Lower lobe of right lung (tissue), 2 donors: ENCODE results near the gene RPRM. TPM values are rescaled to one million over a fixed set of nuclear protein-coding genes. Genes with fewer than 3 reads are reported as not detected.

Experiments used
- ATAC-seq, 2 donors: fragments of 200-7000 bp; cut with Tn5 transposase; one replicate each; pipeline ENCODE4 v1.9.1; 2020 to 2022; ENCODE audit warnings: mild to moderate bottlenecking in 2 of 2, moderate library complexity in 2 of 2
- DNase-seq: peaks from one replicate; pipeline ENCODE4 v3.0.0-alpha.2; 2020
- H3K27ac ChIP-seq: fragments of 200-600 bp; one replicate; pipeline ENCODE4 v1.8.0; 2022
- H3K27me3 ChIP-seq: fragments of 200-600 bp; one replicate; pipeline ENCODE4 v1.8.0; 2022; ENCODE audit warnings: low read depth
- H3K36me3 ChIP-seq: fragments of 200-600 bp; one replicate; pipeline ENCODE4 v1.8.0; 2022; ENCODE audit warnings: mild to moderate bottlenecking
- H3K4me1 ChIP-seq: fragments of 200-600 bp; one replicate; pipeline ENCODE4 v1.8.0; 2022
- H3K4me3 ChIP-seq: fragments of 200-600 bp; one replicate; pipeline ENCODE4 v1.8.0; 2022; ENCODE audit warnings: mild to moderate bottlenecking
- H3K9me3 ChIP-seq: fragments of 200-600 bp; one replicate; pipeline ENCODE4 v1.8.0; 2022
- intact Hi-C: fragments of 100-400 bp; cut with DNase I; formaldehyde crosslinking; loops from one replicate; pipeline ENCODE4 v1.11.0; 2022
- total RNA-seq: library from RNA; stranded (reverse); fragmentation: NEBNext Ultra II Directional; extraction: Animal tissue kit (Norgen Biotek cat#: 25700); gene quantifications from one replicate; pipeline ENCODE4 v1.2.1, GENCODE V29; 2021
- TF ChIP-seq, protein P1 (sequence below): fragments of 200-600 bp; IDR thresholded peaks from one replicate; pipeline ENCODE4 v1.8.0; 2022; ENCODE audit warnings: antibody characterized with exemption, mild to moderate bottlenecking
- donor health status: DM: no; HTN: yes; CAD: no; lungs with severe emphysema.

The RPRM gene
- total RNA-seq, 1 donor from 2014 or later: 0.27 TPM

GRCh38 chr2:153470867-153471266 lies 7.7 kb downstream of the RPRM start:
- Histone ChIP-seq H3K36me3 (no peaks in the 10 kb centered on the region), H3K27me3 (peaks cover 7% of the 10 kb centered on the region), H3K4me3 (no peak overlapping the region), H3K9me3 (no peaks in the 10 kb centered on the region), H3K4me1 (no peaks in the 10 kb centered on the region), H3K27ac (no peak overlapping the region)
- ATAC-seq (no peak), DNase-seq (no peak)
- intact Hi-C loops: no loop called here
- TF ChIP-seq, protein P1, sequence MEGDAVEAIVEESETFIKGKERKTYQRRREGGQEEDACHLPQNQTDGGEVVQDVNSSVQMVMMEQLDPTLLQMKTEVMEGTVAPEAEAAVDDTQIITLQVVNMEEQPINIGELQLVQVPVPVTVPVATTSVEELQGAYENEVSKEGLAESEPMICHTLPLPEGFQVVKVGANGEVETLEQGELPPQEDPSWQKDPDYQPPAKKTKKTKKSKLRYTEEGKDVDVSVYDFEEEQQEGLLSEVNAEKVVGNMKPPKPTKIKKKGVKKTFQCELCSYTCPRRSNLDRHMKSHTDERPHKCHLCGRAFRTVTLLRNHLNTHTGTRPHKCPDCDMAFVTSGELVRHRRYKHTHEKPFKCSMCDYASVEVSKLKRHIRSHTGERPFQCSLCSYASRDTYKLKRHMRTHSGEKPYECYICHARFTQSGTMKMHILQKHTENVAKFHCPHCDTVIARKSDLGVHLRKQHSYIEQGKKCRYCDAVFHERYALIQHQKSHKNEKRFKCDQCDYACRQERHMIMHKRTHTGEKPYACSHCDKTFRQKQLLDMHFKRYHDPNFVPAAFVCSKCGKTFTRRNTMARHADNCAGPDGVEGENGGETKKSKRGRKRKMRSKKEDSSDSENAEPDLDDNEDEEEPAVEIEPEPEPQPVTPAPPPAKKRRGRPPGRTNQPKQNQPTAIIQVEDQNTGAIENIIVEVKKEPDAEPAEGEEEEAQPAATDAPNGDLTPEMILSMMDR: no peak

DNA sequence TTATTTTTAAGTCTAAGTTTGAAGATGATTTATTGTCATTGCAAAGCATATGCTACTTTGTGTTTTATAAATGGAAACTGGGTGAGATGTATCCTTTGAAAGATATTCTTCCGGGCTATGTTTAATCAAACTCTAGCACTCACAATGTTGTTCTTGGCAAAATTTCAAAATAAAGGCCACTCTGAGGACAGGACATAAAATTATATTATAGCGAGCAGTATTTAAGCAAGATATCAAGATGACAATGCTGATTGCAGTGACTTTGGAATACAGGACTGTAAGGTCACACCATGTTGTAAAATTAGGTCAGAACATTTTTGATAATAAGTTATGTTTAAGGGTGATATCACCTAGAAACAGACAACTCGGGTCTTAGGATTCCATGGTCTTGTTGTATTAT lies 14.2 kb downstream of the RPRM start:
- H3K4me1 ChIP-seq: no peaks in the 10 kb centered on the region
- H3K9me3 ChIP-seq: no peaks in the 10 kb centered on the region
- H3K4me3 ChIP-seq: no peak overlapping the region
- ATAC-seq (no peak), DNase-seq (no peak)
- intact Hi-C loops: no loop called here
- TF ChIP-seq, protein P1: no peak
- no peaks in the 10 kb centered on the region for H3K36me3 ChIP-seq
- H3K27me3 ChIP-seq: peaks cover 2% of the 10 kb centered on the region
- H3K27ac ChIP-seq: no peak overlapping the region

- DNase-seq (no peak), ATAC-seq (no peak)
- no peak overlapping the region for H3K27ac ChIP-seq
- H3K36me3 ChIP-seq: no peaks in the 10 kb centered on the region
- TF ChIP-seq, protein P1: no peak
- intact Hi-C loops: no loop called here
- peaks cover 2% of the 10 kb centered on the region for H3K27me3 ChIP-seq
- no peak overlapping the region for H3K4me3 ChIP-seq
- H3K9me3 ChIP-seq: no peaks in the 10 kb centered on the region
- no peaks in the 10 kb centered on the region for H3K4me1 ChIP-seq
Observed at GRCh38 chr2:153462338-153462859, 16.2 kb downstream of the RPRM start.

DNA sequence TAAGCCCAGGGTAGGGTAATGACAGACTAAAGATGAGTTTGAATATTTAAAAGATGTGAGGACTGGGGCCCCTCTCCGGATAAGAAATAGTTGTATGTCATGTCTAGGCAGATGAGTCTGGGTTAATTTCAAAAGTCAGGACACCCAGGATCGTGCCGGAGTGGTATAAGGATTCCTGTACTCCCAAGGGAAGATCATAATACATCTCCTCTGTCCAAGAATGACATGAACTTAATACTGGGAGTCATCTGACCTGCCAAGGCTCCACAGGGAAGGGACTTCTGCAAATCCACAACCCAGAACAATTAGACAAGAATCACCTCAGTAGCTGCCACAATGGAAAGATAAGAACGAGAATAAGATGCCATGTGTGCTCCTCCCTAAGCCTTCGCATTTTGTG lies 17.1 kb downstream of the RPRM start:
- TF ChIP-seq, protein P1: no peak
- ATAC-seq (no peak), DNase-seq (no peak)
- intact Hi-C loops: no loop called here
- no peak overlapping the region for H3K4me3 ChIP-seq
- H3K9me3 ChIP-seq: no peaks in the 10 kb centered on the region
- no peaks in the 10 kb centered on the region for H3K4me1 ChIP-seq
- H3K36me3 ChIP-seq: no peaks in the 10 kb centered on the region
- no peak overlapping the region for H3K27ac ChIP-seq
- H3K27me3 ChIP-seq: peaks cover 2% of the 10 kb centered on the region

- H3K9me3 ChIP-seq: no peaks in the 10 kb centered on the region
- H3K4me3 ChIP-seq: no peak overlapping the region
- H3K27me3 ChIP-seq: peaks cover 2% of the 10 kb centered on the region
- intact Hi-C loops: no loop called here
- no peaks in the 10 kb centered on the region for H3K36me3 ChIP-seq
- H3K4me1 ChIP-seq: no peaks in the 10 kb centered on the region
- TF ChIP-seq, protein P1: no peak
- no peak overlapping the region for H3K27ac ChIP-seq
- DNase-seq (no peak), ATAC-seq (no peak)
Observed at GRCh38 chr2:153455861-153456260, 22.7 kb downstream of the RPRM start.

DNA sequence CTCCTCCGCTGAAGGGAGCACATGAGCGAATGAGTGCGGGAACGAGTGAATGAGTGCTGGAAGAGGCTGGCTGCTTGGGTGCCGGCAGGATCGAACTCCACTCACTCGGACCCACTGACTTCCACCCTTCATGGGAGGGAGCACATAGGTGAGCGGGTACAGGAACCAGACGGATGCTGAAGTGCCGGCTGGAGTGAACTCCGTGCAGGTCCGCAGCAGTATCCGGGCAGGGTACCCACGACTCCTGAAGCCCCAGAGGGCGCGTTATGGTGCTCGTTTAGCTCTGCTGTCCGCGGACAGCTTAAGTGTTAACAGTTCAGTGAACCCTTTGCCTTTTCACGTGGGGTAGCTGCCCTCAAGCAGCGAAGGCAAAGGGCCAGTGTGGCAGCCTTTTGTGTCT lies 23.2 kb downstream of the RPRM start:
- Histone ChIP-seq H3K36me3 (no peaks in the 10 kb centered on the region), H3K27me3 (peaks cover 2% of the 10 kb centered on the region), H3K9me3 (no peaks in the 10 kb centered on the region), H3K27ac (no peak overlapping the region), H3K4me3 (no peak overlapping the region), H3K4me1 (no peaks in the 10 kb centered on the region)
- TF ChIP-seq, protein P1: no peak
- intact Hi-C loops: no loop called here
- ATAC-seq (no peak), DNase-seq (no peak)
